Measurements from ENCODE around the gene SI. TPM values are rescaled to one million over a fixed set of nuclear protein-coding genes. Genes with fewer than 3 reads are reported as not detected.

Gene SI
- total RNA-seq, 1 experiment from 2014 or later, result not detected

GRCh38 chr3:164929642-164930041 lies 148.7 kb downstream of the SI start:
- no peak overlapping the region for H3K14ac ChIP-seq (ENCODE audit: insufficient read depth, low read length)
- H3K27me3 Mint-ChIP-seq (ENCODE audit: low read depth), result no peaks in the 10 kb centered on the region
- TF ChIP-seq CTCF (conservative IDR thresholded peaks at IDR 0.05), result no peak
- H2AFZ ChIP-seq (ENCODE audit: low read length), result no peak overlapping the region
- no peak overlapping the region for H3K23ac ChIP-seq (ENCODE audit: insufficient read length, low read depth, low read length)
- H4K20me1 ChIP-seq (ENCODE audit: control insufficient read depth, insufficient read depth, insufficient read length), result no peaks in the 10 kb centered on the region
- H3K27me3 ChIP-seq (ENCODE audit: insufficient read depth, low read length), result no peaks in the 10 kb centered on the region
- H2BK20ac ChIP-seq (ENCODE audit: low read depth, low read length, poor library complexity, severe bottlenecking), result no peak overlapping the region
- H4K91ac ChIP-seq (ENCODE audit: insufficient read length, low read depth, low read length), result no peak overlapping the region
- no peak overlapping the region for H3K4ac ChIP-seq (ENCODE audit: low read depth, low read length)
- H3K56ac ChIP-seq (ENCODE audit: insufficient read length, low read depth, low read length), result no peak overlapping the region
- H3K79me2 ChIP-seq (ENCODE audit: insufficient read depth, low read length), result no peaks in the 10 kb centered on the region
- no peak overlapping the region for H2BK12ac ChIP-seq (ENCODE audit: insufficient read length, low read depth, low read length)
- H3K4me1 Mint-ChIP-seq, result no peaks in the 10 kb centered on the region
- H2BK5ac ChIP-seq (ENCODE audit: insufficient read length, low read length), result no peak overlapping the region
- H3K9me3 ChIP-seq (ENCODE audit: control insufficient read depth, low read depth, low read length), result no peaks in the 10 kb centered on the region
- DNase-seq, result no peak
- H3K36me3 Mint-ChIP-seq (ENCODE audit: insufficient read depth in 1 of 3, low read depth in 3 of 3), result no peaks in the 10 kb centered on the region
- no peak overlapping the region for H3K27ac Mint-ChIP-seq
- no peak overlapping the region for H4K8ac ChIP-seq (replicated peaks; ENCODE audit: insufficient read length, low read depth, low read length)
- no peak overlapping the region for H3K4me2 ChIP-seq (ENCODE audit: insufficient read depth, insufficient read length, low read length)
- no peak overlapping the region for H2BK120ac ChIP-seq (ENCODE audit: low read depth, low read length, poor library complexity, severe bottlenecking)
- WGBS (ENCODE audit: extremely low coverage, insufficient read length, low lambda C conversion rate), result no CpG with 5 or more reads among the region's 2 CpGs
- no peaks in the 10 kb centered on the region for H3K4me1 ChIP-seq (ENCODE audit: insufficient read depth, low read length)
- no peak overlapping the region for H3K27ac ChIP-seq (ENCODE audit: insufficient read length, low read depth, low read length)
- H3K23me2 ChIP-seq (ENCODE audit: insufficient read length, low read depth, low read length, poor library complexity, severe bottlenecking), result no peaks in the 10 kb centered on the region
- H3K79me1 ChIP-seq (ENCODE audit: insufficient read depth, low read depth, low read length, poor library complexity, severe bottlenecking), result no peaks in the 10 kb centered on the region
- no peak overlapping the region for H2AK5ac ChIP-seq (ENCODE audit: insufficient read length, low read length)
- H3K4me3 Mint-ChIP-seq, result no peak overlapping the region
- H3K9me3 Mint-ChIP-seq, result no peaks in the 10 kb centered on the region; a peak in 1 of 5 replicates
- H3T11ph ChIP-seq (ENCODE audit: low read length), result no peak overlapping the region
- H4K5ac ChIP-seq (ENCODE audit: insufficient read length, low read depth, low read length), result no peak overlapping the region
- H2BK15ac ChIP-seq (ENCODE audit: low read depth, low read length), result no peak overlapping the region
- H3K9ac ChIP-seq (ENCODE audit: extremely low read depth, insufficient read length, low read length), result no peak overlapping the region
- no peak overlapping the region for H3K18ac ChIP-seq (ENCODE audit: insufficient read length, low read depth, low read length)

Other genes starting within 250 kb of the SI start
- 0.48 and 0.50 TPM in 2 replicates for gene SLITRK3, start 117.9 kb upstream of the SI start, total RNA-seq (2021)